CD14-positive monocyte (primary cell): Measurements from ENCODE around the gene EMD. TPM values are rescaled to one million over a fixed set of nuclear protein-coding genes. Genes with fewer than 3 reads are reported as not detected.

Source experiments
- DNase-seq, 3 donors: peaks; one replicate each; pipeline ENCODE4 v3.0.0-alpha.2; 2011 to 2022
- H2AFZ ChIP-seq: 2 replicates; pipeline ENCODE4 v1.6.0; 2012; ENCODE audit warnings: mild to moderate bottlenecking, low read depth, low read length, inconsistent platforms; ENCODE audit not compliant: insufficient read depth, poor library complexity, severe bottlenecking
- H3K27ac ChIP-seq, 2 donors: 1 replicate in 1 of 2; 2 replicates in 1 of 2; pipeline ENCODE4 v1.5.1; 2012 to 2013; ENCODE audit warnings: low read length in 2 of 2, control low read depth in 1 of 2, inconsistent platforms in 1 of 2, low read depth in 1 of 2, mild to moderate bottlenecking in 1 of 2
- H3K27me3 ChIP-seq, 2 donors: one replicate each; pipeline versions ENCODE4 v1.6.0 to v1.6.1; 2011 to 2013; ENCODE audit warnings: low read length in 2 of 2; ENCODE audit not compliant: control insufficient read depth in 2 of 2, insufficient read depth in 2 of 2
- H3K36me3 ChIP-seq, 2 donors: replicated peaks in 1 of 2; 1 replicate in 1 of 2; 2 replicates in 1 of 2; pipeline versions ENCODE4 v1.5.1 to v1.6.1; 2012 to 2013; ENCODE audit warnings: low read length in 2 of 2, control low read depth in 1 of 2, inconsistent platforms in 1 of 2, mild to moderate bottlenecking in 1 of 2; ENCODE audit not compliant: insufficient read depth in 2 of 2, control insufficient read depth in 1 of 2
- H3K4me1 ChIP-seq, 2 donors: 1 replicate in 1 of 2; 2 replicates in 1 of 2; pipeline versions ENCODE4 v1.5.1 to v1.6.1; 2012 to 2013; ENCODE audit warnings: low read length in 2 of 2, control low read depth in 1 of 2, inconsistent platforms in 1 of 2, mild to moderate bottlenecking in 1 of 2, moderate library complexity in 1 of 2; ENCODE audit not compliant: insufficient read depth in 2 of 2, control insufficient read depth in 1 of 2
- H3K4me2 ChIP-seq: replicated peaks from 2 replicates; pipeline ENCODE3; 2012; ENCODE audit warnings: low read length, moderate library complexity, mild to moderate bottlenecking; ENCODE audit not compliant: poor library complexity, severe bottlenecking; ENCODE audit errors: extremely low read depth
- H3K4me3 ChIP-seq, 3 experiments: fragments of 200-600 bp in 1 of 3; sonication (generic) in 1 of 3; replicated peaks in 1 of 3; 1 replicate in 2 of 3; 2 replicates in 1 of 3; pipeline ENCODE4 v1.5.1; 2011 to 2013; ENCODE audit warnings: low read length in 3 of 3, mild to moderate bottlenecking in 3 of 3, control low read depth in 2 of 3, low read depth in 2 of 3, inconsistent platforms in 1 of 3, moderate library complexity in 1 of 3
- H3K79me2 ChIP-seq: 2 replicates; pipeline ENCODE4 v1.6.0; 2012; ENCODE audit warnings: mild to moderate bottlenecking, control low read depth, inconsistent platforms, low read length, moderate library complexity; ENCODE audit not compliant: insufficient read depth
- H3K9ac ChIP-seq: 2 replicates; pipeline ENCODE4 v1.6.0; 2017; ENCODE audit warnings: low read length, mild to moderate bottlenecking; ENCODE audit not compliant: insufficient read depth, poor library complexity, severe bottlenecking
- H3K9me3 ChIP-seq, 2 donors: replicated peaks in 1 of 2; 1 replicate in 1 of 2; 2 replicates in 1 of 2; pipeline versions ENCODE4 v1.5.1 to v1.6.1; 2012 to 2013; ENCODE audit warnings: low read length in 2 of 2, control low read depth in 1 of 2; ENCODE audit not compliant: control insufficient read depth in 1 of 2, insufficient read depth in 1 of 2
- H4K20me1 ChIP-seq: 2 replicates; pipeline ENCODE4 v1.6.0; 2012; ENCODE audit warnings: mild to moderate bottlenecking, low read length, control low read depth, moderate library complexity; ENCODE audit not compliant: insufficient read depth
- H3K27ac Mint-ChIP-seq, 7 donors: one replicate each; pipeline ENCODE4 v1.8.0; 2020; ENCODE audit warnings: mild to moderate bottlenecking in 7 of 7, mixed read lengths in 7 of 7, moderate library complexity in 6 of 7, inconsistent platforms in 2 of 7
- H3K27me3 Mint-ChIP-seq, 3 donors: one replicate each; pipeline ENCODE4 v1.8.0; 2021 to 2022; ENCODE audit warnings: low read depth in 3 of 3, mild to moderate bottlenecking in 3 of 3, mixed read lengths in 3 of 3, moderate library complexity in 3 of 3, inconsistent platforms in 1 of 3
- H3K36me3 Mint-ChIP-seq, 2 donors: one replicate each; pipeline ENCODE4 v1.8.0; 2020; ENCODE audit warnings: mixed read lengths in 2 of 2, inconsistent platforms in 1 of 2, mild to moderate bottlenecking in 1 of 2
- H3K4me1 Mint-ChIP-seq: one replicate; pipeline ENCODE4 v1.8.0; 2020; ENCODE audit warnings: mild to moderate bottlenecking, mixed read lengths
- H3K4me3 Mint-ChIP-seq, 2 donors: one replicate each; pipeline ENCODE4 v1.8.0; 2020; ENCODE audit warnings: mild to moderate bottlenecking in 2 of 2, mixed read lengths in 2 of 2, moderate library complexity in 1 of 2
- H3K9me3 Mint-ChIP-seq, 7 donors: one replicate each; pipeline ENCODE4 v1.8.0; 2020 to 2022; ENCODE audit warnings: mixed read lengths in 7 of 7, mild to moderate bottlenecking in 6 of 7, moderate library complexity in 6 of 7, inconsistent platforms in 2 of 7
- CTCF ChIP-seq: fragments of 200-600 bp; IDR thresholded peaks from one replicate; pipeline ENCODE4 v1.8.0; 2022; ENCODE audit warnings: antibody characterized with exemption, mild to moderate bottlenecking
- WGBS: methylation state at CpG from one replicate; pipeline ENCODE4 v1.1.5; 2013; ENCODE audit warnings: missing lambda C conversion rate; ENCODE audit not compliant: insufficient coverage; 5-methylcytosine and 5-hydroxymethylcytosine counted together
- intact Hi-C, 2 donors: fragments of 100-400 bp; cut with micrococcal nuclease; formaldehyde crosslinking; loops; one replicate each; pipeline versions ENCODE4 v1.15.0 to v1.15.1; 2023
- polyA plus RNA-seq, 3 donors: library from polyadenylated mRNA; depleted of rRNA in 1 of 3; unstranded in 2 of 3; stranded (reverse) in 1 of 3; fragments of 300-500 nt in 2 of 3; fragments of >200 nt in 1 of 3; fragmentation: Illumina TruSeq in 2 of 3; gene quantifications; 1 replicate in 2 of 3; 2 replicates in 1 of 3; pipeline ENCODE4 v1.2.3, GENCODE V29; 2012 to 2021

The EMD gene
- polyA plus RNA-seq, 3 donors, result 14.0 to 126 (median 17.6) TPM

DNA sequence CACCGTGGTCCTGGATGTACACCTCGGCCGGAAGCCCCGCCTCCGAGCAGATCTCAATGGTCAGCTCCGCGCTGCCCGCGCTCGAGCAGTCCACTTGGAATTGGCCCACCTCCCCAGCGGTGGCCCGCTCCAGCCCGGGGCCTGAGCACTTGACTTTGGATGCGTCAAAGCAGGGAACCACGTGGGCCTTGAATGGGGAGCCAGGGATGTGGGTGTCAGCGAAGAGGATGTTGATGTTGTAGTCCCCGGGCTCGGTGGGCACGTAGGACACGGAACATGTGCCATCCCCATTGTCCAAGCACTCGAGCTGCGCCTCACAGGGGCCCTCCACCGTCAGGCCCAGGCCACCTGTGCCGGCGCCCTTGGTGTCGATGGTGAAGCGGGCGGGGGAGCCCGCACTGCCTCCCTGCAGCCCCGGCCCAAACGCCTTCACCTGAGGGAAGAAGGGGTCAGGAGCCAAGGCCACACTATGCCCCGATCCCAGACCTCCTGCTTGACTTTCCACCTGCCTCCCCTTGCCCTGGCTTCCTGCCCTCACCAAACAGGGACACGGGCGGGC lies 18.9 kb upstream of the EMD start:
- Mint-ChIP-seq H3K36me3 (peaks cover 50 to 93% of the 10 kb centered on the region in 2 donors), H3K27me3 (peaks cover 0 to 3% (median 0%) of the 10 kb centered on the region in 3 donors), H3K4me3 (no peak overlapping the region), H3K27ac (peak overlapping the region in 3 of 7 donors; percentile 60 to 79 (median 69)), H3K4me1 (peaks cover 3% of the 10 kb centered on the region), H3K9me3 (peaks cover 0 to 4% (median 0%) of the 10 kb centered on the region in 7 donors)
- no peak overlapping the region for H3K4me3 ChIP-seq
- H4K20me1 ChIP-seq, result peaks cover 99% of the 10 kb centered on the region
- no peak overlapping the region for H3K9ac ChIP-seq
- H3K4me2 ChIP-seq, result no peak overlapping the region
- intact Hi-C loops, result no loop called here
- 98% methylated on average over 7 of the region's 34 CpGs for WGBS
- peaks cover 97% of the 10 kb centered on the region for H3K79me2 ChIP-seq
- no peak for DNase-seq
- H3K9me3 ChIP-seq, result no peaks in the 10 kb centered on the region
- no peak for TF ChIP-seq CTCF
- no peaks in the 10 kb centered on the region for H3K27me3 ChIP-seq
- H3K36me3 ChIP-seq, result peaks cover 94 to 96% of the 10 kb centered on the region in 2 donors
- H3K27ac ChIP-seq, result no peak overlapping the region
- H3K4me1 ChIP-seq, result no peaks in the 10 kb centered on the region
- H2AFZ ChIP-seq, result no peak overlapping the region

GRCh38 chrX:154362085-154362742 lies 16.9 kb upstream of the EMD start:
- Mint-ChIP-seq H3K36me3 (peaks cover 54 to 94% of the 10 kb centered on the region in 2 donors), H3K4me3 (no peak overlapping the region), H3K27me3 (peaks cover 0 to 5% (median 0%) of the 10 kb centered on the region in 3 donors), H3K9me3 (peaks cover 0 to 6% (median 0%) of the 10 kb centered on the region in 7 donors), H3K27ac (peak overlapping the region in 3 of 7 donors; percentile 60 to 79 (median 68)), H3K4me1 (peaks cover 3% of the 10 kb centered on the region)
- Histone ChIP-seq H3K36me3 (peaks cover 94 to 96% of the 10 kb centered on the region in 2 donors), H3K79me2 (peaks cover 97% of the 10 kb centered on the region), H3K9me3 (no peaks in the 10 kb centered on the region), H2AFZ (no peak overlapping the region), H3K4me1 (peaks cover 9 to 15% of the 10 kb centered on the region in 2 donors), H3K9ac (no peak overlapping the region), H3K27ac (peak overlapping the region in 1 of 2 donors; percentile 41), H3K27me3 (no peaks in the 10 kb centered on the region), H4K20me1 (peaks cover 99% of the 10 kb centered on the region), H3K4me2 (no peak overlapping the region), H3K4me3 (no peak overlapping the region)
- no peak for TF ChIP-seq CTCF
- DNase-seq, result no peak
- intact Hi-C loops, result no loop called here
- 96% methylated on average over 7 of the region's 30 CpGs for WGBS
